ENCODE data around the gene EBF3. TPM values are rescaled to one million over a fixed set of nuclear protein-coding genes. Genes with fewer than 3 reads are reported as not detected.

Gene EBF3
- total RNA-seq, 4 donors from 2014 or later: 1.4 to 4.2 (median 2.4) TPM

DNA sequence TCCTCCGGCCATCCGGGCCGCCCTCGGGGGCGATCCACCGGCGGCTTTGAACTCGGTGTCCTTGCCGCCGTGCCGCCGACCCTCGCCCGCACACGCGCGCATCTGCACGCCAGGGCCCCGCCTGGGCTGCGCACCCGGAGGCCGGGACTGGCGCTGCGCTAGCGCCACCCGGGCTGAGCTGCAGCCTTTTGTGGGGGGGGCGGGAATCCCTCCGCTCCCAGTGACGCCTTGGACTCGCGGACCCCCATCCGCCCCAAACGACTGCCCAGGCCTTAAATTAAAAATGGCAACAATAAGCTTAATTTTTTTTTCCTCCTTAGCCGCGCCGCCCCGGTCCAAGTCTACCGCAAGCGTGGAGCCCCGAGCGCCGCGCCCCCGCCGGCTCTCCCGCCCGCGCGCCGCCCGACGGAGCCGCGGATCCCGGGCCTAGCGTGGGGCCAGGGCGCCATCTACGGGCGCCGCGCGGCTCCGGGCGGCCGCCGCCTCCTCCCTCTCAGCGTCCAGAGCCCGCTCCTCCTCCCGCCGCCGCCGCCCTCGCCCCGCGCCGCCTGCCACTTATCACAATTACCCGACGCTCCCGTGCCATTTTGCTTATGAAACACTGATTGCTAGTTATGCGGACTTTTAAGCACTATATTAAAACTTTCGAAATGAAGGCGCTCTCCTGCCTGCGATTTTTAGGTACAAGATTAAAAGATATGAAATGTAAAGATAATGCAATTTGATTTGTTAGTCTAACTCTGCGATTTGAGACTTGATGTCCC lies 7.5 kb upstream of the EBF3 start:
- DNase-seq (ENCODE audit: low spot score in 2 of 2): peak in 1 of 2 donors; percentile 78
- TF ChIP-seq, protein P1, sequence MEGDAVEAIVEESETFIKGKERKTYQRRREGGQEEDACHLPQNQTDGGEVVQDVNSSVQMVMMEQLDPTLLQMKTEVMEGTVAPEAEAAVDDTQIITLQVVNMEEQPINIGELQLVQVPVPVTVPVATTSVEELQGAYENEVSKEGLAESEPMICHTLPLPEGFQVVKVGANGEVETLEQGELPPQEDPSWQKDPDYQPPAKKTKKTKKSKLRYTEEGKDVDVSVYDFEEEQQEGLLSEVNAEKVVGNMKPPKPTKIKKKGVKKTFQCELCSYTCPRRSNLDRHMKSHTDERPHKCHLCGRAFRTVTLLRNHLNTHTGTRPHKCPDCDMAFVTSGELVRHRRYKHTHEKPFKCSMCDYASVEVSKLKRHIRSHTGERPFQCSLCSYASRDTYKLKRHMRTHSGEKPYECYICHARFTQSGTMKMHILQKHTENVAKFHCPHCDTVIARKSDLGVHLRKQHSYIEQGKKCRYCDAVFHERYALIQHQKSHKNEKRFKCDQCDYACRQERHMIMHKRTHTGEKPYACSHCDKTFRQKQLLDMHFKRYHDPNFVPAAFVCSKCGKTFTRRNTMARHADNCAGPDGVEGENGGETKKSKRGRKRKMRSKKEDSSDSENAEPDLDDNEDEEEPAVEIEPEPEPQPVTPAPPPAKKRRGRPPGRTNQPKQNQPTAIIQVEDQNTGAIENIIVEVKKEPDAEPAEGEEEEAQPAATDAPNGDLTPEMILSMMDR (IDR thresholded peaks at IDR 0.05): peak; percentile 42 to 72
- no peak for TF ChIP-seq POLR2AphosphoS5 (IDR thresholded peaks at IDR 0.05)
- no peak for TF ChIP-seq POLR2A (IDR thresholded peaks at IDR 0.05)
- 1% methylated on average over 29 of the region's 84 CpGs for WGBS

DNA sequence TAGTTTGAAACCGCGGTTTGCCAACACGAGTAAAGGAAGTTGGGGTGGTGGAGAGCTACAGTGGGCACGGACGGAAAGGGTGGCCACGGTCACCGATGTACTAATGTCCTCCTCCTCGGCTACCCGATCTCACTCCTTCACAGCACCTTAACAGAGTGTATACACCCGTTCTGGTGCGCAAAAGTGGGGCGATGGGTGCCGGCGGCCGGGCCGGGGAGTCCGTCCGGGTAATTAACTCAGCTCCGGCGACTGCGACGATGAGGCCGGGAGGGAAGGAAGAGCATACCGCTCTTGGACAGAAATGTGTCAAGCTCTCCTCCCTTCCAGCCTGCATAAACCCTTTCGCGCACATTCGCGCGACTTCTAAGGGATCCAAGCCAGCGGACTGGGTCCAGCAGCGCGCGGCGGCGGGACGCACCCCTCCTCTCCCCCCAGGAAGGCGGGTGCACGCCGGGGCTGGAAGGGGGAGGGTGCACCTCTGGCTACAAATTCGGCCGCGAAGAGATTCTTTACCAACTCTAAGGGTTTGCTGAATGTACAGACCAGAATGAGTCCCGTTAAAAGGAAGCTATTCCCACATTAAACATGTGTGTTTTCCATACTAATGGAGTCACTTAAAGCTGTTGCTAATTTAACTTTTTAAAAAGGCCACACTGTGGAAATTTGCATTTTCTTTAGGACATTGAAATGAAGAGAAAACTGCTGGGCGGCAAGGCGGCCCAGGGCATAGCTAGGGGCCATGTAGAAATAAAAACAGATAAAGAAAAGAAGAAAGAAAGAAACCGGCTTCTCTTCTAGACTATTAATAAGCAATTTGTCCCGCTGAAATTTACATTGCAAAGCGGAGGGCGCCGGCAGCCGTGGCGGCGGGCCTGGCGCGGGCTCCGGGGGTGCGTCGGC lies 6.6 kb upstream of the EBF3 start:
- Histone ChIP-seq H3K27me3 (peaks cover 97% of the 10 kb centered on the region), H3K36me3 (no peaks in the 10 kb centered on the region), H3K4me3 (peak overlapping the region; percentile 52), H3K4me1 (peaks cover 53% of the 10 kb centered on the region), H3K9me3 (no peaks in the 10 kb centered on the region), H3K27ac (no peak overlapping the region)
- TF ChIP-seq EP300 (IDR thresholded peaks at IDR 0.05): no peak
- WGBS: 2% methylated on average over 46 of the region's 58 CpGs
- peak in 1 of 2 donors; percentile 72 for DNase-seq (ENCODE audit: low spot score in 2 of 2)

More for the DNA sequence above, 7.5 kb upstream of the EBF3 start:
- H3K27ac ChIP-seq: no peak overlapping the region
- H3K4me1 ChIP-seq: peaks cover 53% of the 10 kb centered on the region
- H3K9me3 ChIP-seq: no peaks in the 10 kb centered on the region
- H3K4me3 ChIP-seq: peak overlapping the region; percentile 52
- H3K27me3 ChIP-seq: peaks cover 94% of the 10 kb centered on the region
- H3K36me3 ChIP-seq: no peaks in the 10 kb centered on the region

DNA sequence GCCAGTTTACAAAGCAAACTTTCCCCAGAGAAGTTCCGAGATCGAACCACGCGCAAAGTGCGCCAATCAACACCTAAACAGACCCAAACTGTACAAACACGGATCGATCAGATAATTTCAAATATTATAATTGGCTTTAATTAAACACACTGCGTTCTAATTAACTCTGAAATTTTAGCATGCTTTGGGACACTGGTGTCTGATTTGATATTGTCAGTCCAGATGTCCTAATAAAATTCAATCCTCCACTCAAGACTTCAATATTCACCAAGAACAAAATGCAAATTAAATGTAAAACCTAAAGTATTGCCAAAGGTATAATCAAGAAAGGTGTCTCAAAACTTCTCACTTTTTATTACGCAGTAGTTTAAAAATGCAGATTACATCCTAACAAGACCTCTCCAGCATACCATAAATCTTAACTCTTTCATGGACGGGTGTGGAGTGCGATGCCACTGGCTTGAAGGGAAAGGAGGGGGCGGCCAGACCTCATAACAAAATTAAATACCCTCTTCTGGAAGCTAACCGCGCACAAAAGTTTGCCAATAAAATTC lies 5.9 kb upstream of the EBF3 start:
- Histone ChIP-seq H3K27me3 (peaks cover 97% of the 10 kb centered on the region), H3K4me1 (peaks cover 56% of the 10 kb centered on the region), H3K9me3 (no peaks in the 10 kb centered on the region), H3K27ac (no peak overlapping the region), H3K4me3 (peak overlapping the region; percentile 52), H3K36me3 (no peaks in the 10 kb centered on the region)
- no peak for TF ChIP-seq POLR2A (IDR thresholded peaks at IDR 0.05)
- TF ChIP-seq, protein P1 (IDR thresholded peaks at IDR 0.05): no peak
- DNase-seq (ENCODE audit: low spot score in 2 of 2): no peak
- WGBS: 3% methylated on average over 14 of the region's 14 CpGs

DNA sequence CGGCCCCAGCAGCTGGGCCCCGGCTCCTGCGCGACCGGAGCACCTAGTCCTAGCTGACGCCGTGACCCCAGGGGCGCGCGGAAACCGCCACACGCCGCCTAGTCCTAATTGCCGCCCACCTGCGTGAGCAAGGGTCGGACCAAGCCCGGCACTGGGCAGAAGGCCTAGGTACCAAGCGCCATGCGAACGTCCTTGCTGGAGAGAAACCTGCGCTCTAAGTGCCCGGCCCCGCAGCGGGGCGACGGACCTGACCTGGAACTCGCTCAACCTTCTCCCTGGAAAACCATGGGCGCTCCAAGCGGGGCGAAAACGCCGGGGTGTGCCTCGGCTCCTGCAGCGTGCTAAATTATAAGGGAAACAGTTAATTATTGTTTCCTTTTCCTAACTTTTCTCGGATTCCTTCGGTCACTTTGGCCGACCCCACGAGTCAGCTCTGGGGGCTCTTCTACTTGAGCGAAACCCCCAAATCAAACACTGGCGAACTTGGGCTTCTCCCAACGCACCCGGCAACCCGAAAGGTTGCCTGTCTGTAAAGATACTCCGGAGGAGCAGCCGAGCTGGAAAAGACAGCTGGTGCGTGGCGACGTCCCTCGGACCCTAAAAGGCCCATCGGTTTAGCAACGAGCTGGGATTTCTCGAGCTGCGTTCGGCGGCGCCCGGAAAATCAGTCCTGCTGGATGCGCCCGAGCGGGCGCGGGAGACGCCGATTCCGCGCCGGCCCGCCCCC lies 5.3 kb upstream of the EBF3 start:
- 4% methylated on average over 55 of the region's 68 CpGs for WGBS
- peak in 1 of 2 donors; percentile 72 for DNase-seq (ENCODE audit: low spot score in 2 of 2)
- no peaks in the 10 kb centered on the region for H3K9me3 ChIP-seq
- H3K27ac ChIP-seq: no peak overlapping the region
- peaks cover 62% of the 10 kb centered on the region for H3K4me1 ChIP-seq
- H3K36me3 ChIP-seq: no peaks in the 10 kb centered on the region
- peaks cover 97% of the 10 kb centered on the region for H3K27me3 ChIP-seq
- peak overlapping the region; percentile 25 for H3K4me3 ChIP-seq
- TF ChIP-seq POLR2AphosphoS5 (IDR thresholded peaks at IDR 0.05) (no peak), POLR2A (IDR thresholded peaks at IDR 0.05) (no peak), EP300 (IDR thresholded peaks at IDR 0.05) (no peak)
- TF ChIP-seq, protein P1 (IDR thresholded peaks at IDR 0.05): peak in 1 of 2 donors; percentile 2

DNA sequence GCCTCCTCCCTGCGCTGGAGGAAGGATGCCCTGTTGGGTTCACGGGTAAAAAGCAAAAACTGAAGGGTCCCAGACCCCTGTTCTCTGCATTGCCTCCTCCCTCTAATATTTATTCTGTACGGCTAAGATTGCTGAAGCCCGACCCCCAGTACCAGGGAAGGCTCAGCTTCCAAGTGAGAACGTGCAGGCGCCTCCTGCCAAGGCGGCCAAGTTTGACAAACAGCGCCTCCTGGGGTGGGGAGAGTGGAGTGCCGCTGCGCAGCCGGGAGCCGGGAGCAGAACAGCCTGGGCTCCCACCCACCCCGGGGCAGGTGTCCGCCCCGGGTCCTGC lies 4.7 kb upstream of the EBF3 start:
- no peak for TF ChIP-seq EP300 (IDR thresholded peaks at IDR 0.05)
- TF ChIP-seq, protein P1 (IDR thresholded peaks at IDR 0.05): peak; percentile 47 to 63
- peak overlapping the region; percentile 25 for H3K4me3 ChIP-seq
- H3K27ac ChIP-seq: no peak overlapping the region
- H3K27me3 ChIP-seq: peaks cover 98% of the 10 kb centered on the region
- H3K4me1 ChIP-seq: peaks cover 64% of the 10 kb centered on the region
- no peaks in the 10 kb centered on the region for H3K9me3 ChIP-seq
- H3K36me3 ChIP-seq: no peaks in the 10 kb centered on the region
- peak in 1 of 2 donors; percentile 80 for DNase-seq (ENCODE audit: low spot score in 2 of 2)
- WGBS: 2% methylated on average over 11 of the region's 15 CpGs

Data from suprapubic skin (tissue), 4 donors.